Suprapubic skin (tissue), 4 donors: ENCODE results near the gene METRNL. TPM values are rescaled to one million over a fixed set of nuclear protein-coding genes. Genes with fewer than 3 reads are reported as not detected.

ENCODE experiments used
- DNase-seq, 2 donors: peaks; one replicate each; pipeline ENCODE4 v3.0.0-alpha.2; 2019; ENCODE audit warnings: low spot score in 2 of 2
- H3K27ac ChIP-seq: fragments of 200-600 bp; sonication (generic); one replicate; pipeline ENCODE4 v1.5.1; 2019
- H3K27me3 ChIP-seq: fragments of 200-600 bp; sonication (generic); one replicate; pipeline ENCODE4 v1.5.1; 2019
- H3K36me3 ChIP-seq: fragments of 200-600 bp; sonication (generic); one replicate; pipeline ENCODE4 v1.5.1; 2019
- H3K4me1 ChIP-seq: fragments of 200-600 bp; sonication (generic); one replicate; pipeline ENCODE4 v1.5.1; 2019
- H3K4me3 ChIP-seq: fragments of 200-600 bp; sonication (generic); one replicate; pipeline ENCODE4 v1.5.1; 2019; ENCODE audit warnings: mild to moderate bottlenecking
- H3K9me3 ChIP-seq: fragments of 200-600 bp; sonication (generic); one replicate; pipeline ENCODE4 v1.5.1; 2019
- EP300 ChIP-seq: sonication (generic); formaldehyde crosslinking; IDR thresholded peaks from one replicate; pipeline ENCODE4 v1.6.1; 2017; ENCODE audit warnings: antibody characterized with exemption
- POLR2A ChIP-seq, 2 donors: fragments of 450-650 bp; IDR thresholded peaks; one replicate each; pipeline ENCODE4 v1.6.1; 2017; ENCODE audit warnings: antibody characterized with exemption in 2 of 2, mild to moderate bottlenecking in 2 of 2, moderate library complexity in 2 of 2
- POLR2AphosphoS5 ChIP-seq, 3 donors: sonication (generic); formaldehyde crosslinking; IDR thresholded peaks; one replicate each; pipeline ENCODE4 v1.6.1; 2017; ENCODE audit warnings: antibody characterized with exemption in 3 of 3
- WGBS: methylation state at CpG from one replicate; pipeline ENCODE4 v1.1.5; 2018; 5-methylcytosine and 5-hydroxymethylcytosine counted together
- total RNA-seq, 4 donors: library from RNA; depleted of rRNA; stranded (reverse); fragments of >200 nt; gene quantifications; one replicate each; pipeline ENCODE4 v1.1.0, GENCODE V29; 2016
- TF ChIP-seq, protein P1 (sequence below), 2 donors: fragments of 200-600 bp in 1 of 2; fragments of 450-650 bp in 1 of 2; sonication (generic) in 1 of 2; IDR thresholded peaks; one replicate each; pipeline ENCODE4 v1.5.1; 2016 to 2019; ENCODE audit warnings: antibody characterized with exemption in 2 of 2, mild to moderate bottlenecking in 1 of 2, moderate library complexity in 1 of 2

The METRNL gene
- total RNA-seq, 4 donors from 2014 or later = 59.1 to 222 (median 155) TPM

DNA sequence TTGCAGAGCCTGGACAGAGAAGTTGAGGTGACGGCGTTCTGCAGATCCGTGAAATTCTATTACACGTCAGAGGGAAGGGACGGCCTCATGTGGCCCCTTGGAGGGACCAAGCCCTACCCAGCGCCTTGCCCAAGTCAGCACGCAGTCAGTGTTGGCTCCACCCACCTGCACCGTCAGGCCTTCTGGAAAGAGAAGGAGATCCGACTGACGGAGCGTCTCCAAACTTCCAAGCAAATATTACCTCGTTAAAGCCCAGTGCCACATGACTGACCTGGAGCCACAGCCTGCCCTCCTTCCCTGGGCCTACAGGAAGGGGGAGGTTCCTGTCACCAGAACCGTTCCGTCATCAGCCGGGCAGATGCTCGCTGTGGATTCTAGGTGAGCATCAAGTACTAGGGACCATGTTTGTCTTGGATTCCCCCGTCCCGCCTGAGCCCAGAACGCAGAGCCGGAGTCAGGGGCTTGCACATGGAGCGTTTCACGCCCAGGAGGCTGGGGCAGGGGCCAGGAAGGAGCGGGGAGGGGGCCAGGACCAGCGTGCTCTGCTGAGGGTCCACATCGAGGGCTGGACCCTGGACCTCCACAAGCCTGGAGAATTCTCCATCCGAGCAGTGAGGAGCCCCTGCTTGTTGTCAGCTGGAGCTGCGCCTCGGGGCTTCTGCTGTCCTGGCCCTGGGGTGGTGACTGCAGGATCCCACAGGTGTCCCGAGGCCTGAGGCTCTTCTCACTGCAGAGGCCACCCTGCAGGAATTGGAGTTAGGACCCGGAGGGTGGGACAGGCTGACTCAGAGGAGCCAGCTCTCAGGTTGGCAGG, 22.6 kb upstream of the METRNL start:
- peaks cover 30% of the 10 kb centered on the region for H3K4me1 ChIP-seq
- no peak overlapping the region for H3K4me3 ChIP-seq
- no peak for DNase-seq
- H3K9me3 ChIP-seq = no peaks in the 10 kb centered on the region
- TF ChIP-seq EP300 = no peak
- TF ChIP-seq, protein P1, sequence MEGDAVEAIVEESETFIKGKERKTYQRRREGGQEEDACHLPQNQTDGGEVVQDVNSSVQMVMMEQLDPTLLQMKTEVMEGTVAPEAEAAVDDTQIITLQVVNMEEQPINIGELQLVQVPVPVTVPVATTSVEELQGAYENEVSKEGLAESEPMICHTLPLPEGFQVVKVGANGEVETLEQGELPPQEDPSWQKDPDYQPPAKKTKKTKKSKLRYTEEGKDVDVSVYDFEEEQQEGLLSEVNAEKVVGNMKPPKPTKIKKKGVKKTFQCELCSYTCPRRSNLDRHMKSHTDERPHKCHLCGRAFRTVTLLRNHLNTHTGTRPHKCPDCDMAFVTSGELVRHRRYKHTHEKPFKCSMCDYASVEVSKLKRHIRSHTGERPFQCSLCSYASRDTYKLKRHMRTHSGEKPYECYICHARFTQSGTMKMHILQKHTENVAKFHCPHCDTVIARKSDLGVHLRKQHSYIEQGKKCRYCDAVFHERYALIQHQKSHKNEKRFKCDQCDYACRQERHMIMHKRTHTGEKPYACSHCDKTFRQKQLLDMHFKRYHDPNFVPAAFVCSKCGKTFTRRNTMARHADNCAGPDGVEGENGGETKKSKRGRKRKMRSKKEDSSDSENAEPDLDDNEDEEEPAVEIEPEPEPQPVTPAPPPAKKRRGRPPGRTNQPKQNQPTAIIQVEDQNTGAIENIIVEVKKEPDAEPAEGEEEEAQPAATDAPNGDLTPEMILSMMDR (IDR thresholded peaks at IDR 0.05) = no peak
- no peak for TF ChIP-seq POLR2AphosphoS5 (IDR thresholded peaks at IDR 0.05)
- no peak for TF ChIP-seq POLR2A (IDR thresholded peaks at IDR 0.05)
- no peaks in the 10 kb centered on the region for H3K36me3 ChIP-seq
- no peak overlapping the region for H3K27ac ChIP-seq
- H3K27me3 ChIP-seq = no peaks in the 10 kb centered on the region
- 92% methylated on average over 6 of the region's 30 CpGs for WGBS

DNA sequence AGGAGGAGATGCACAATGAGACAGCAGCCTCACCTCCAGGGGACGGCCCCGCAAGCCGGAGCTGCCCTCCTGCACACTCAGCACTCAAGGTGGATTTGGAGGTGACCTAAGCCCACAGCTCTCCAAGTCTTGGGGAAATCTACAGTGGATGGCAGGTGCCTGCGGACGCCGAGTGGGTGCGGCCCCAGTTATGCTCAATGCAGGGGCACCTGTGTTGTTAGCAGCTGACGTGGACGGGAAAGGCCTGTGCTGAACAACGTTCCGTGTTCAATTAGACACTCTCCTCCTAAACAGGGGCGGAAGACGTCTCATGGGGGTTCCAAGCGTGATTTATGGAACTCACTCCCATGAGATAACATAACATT, 22.0 kb upstream of the METRNL start:
- H3K27ac ChIP-seq = no peak overlapping the region
- no peak for DNase-seq
- H3K36me3 ChIP-seq = no peaks in the 10 kb centered on the region
- no peaks in the 10 kb centered on the region for H3K27me3 ChIP-seq
- H3K4me1 ChIP-seq = peaks cover 25% of the 10 kb centered on the region
- no peaks in the 10 kb centered on the region for H3K9me3 ChIP-seq
- H3K4me3 ChIP-seq = no peak overlapping the region
- WGBS = 80% methylated on average over 8 of the region's 14 CpGs
- no peak for TF ChIP-seq POLR2A (IDR thresholded peaks at IDR 0.05)
- no peak for TF ChIP-seq EP300
- no peak for TF ChIP-seq POLR2AphosphoS5 (IDR thresholded peaks at IDR 0.05)
- TF ChIP-seq, protein P1 (IDR thresholded peaks at IDR 0.05) = no peak

DNA sequence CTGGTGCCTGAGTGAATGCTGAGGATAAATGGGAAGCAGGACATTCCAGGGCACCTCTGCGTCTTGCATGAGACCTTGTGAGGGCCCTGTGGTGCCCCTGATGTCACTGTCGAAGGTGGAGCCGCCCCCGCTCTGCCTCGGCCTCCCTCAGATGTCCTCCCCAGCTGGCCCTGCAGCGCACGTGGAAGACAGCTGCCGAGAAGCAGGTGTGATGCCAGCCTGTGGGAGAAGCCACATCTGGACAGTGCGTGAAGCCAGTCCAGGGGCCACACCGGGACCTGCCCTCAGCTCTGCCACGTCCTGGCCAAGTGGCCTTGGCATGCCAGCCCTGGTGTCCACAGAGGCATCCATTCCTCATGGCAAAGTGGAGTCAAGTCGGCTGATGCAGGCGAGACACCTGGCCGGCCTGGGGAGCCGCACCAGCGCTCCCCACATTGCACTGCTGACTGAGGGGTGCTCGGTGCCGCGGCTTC, 21.6 kb upstream of the METRNL start:
- Histone ChIP-seq H3K36me3 (no peaks in the 10 kb centered on the region), H3K4me1 (peaks cover 23% of the 10 kb centered on the region), H3K4me3 (no peak overlapping the region), H3K9me3 (no peaks in the 10 kb centered on the region), H3K27ac (no peak overlapping the region), H3K27me3 (no peaks in the 10 kb centered on the region)
- no peak for DNase-seq
- TF ChIP-seq POLR2AphosphoS5 (IDR thresholded peaks at IDR 0.05) = no peak
- no peak for TF ChIP-seq POLR2A (IDR thresholded peaks at IDR 0.05)
- TF ChIP-seq, protein P1 (IDR thresholded peaks at IDR 0.05) = no peak
- no peak for TF ChIP-seq EP300
- 80% methylated on average over 2 of the region's 19 CpGs for WGBS

DNA sequence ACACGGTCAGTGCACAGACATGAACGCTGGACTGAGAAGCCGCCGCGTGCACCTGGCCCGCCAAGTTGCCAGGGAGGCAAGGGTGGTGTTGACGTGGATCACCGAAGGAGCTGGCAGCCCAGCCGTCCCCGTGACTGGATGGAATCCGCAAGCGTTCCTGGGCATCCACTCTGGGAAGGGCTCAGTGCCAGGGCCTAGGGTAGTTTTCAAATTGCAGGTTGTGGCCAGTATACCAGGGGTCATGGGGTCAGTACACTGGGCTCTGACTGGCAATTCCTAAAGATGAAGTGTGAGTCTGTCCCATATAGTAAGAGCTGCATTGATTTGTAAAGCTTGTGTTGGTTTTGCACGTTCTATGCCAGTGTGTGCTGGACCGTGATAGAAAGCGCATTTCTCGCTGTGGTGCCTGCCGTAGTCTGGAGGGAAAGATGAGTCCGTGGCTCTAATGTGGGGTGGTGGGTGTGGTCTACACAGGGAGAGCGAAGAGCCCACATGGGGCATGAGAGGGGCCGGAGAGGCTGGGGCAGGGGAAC, 21.1 kb upstream of the METRNL start:
- no peak for TF ChIP-seq EP300
- no peak for TF ChIP-seq POLR2A (IDR thresholded peaks at IDR 0.05)
- TF ChIP-seq POLR2AphosphoS5 (IDR thresholded peaks at IDR 0.05) = no peak
- TF ChIP-seq, protein P1 (IDR thresholded peaks at IDR 0.05) = no peak
- DNase-seq = no peak
- H3K9me3 ChIP-seq = no peaks in the 10 kb centered on the region
- peaks cover 23% of the 10 kb centered on the region for H3K4me1 ChIP-seq
- H3K4me3 ChIP-seq = no peak overlapping the region
- H3K27me3 ChIP-seq = no peaks in the 10 kb centered on the region
- no peaks in the 10 kb centered on the region for H3K36me3 ChIP-seq
- 92% methylated on average over 8 of the region's 20 CpGs for WGBS
- H3K27ac ChIP-seq = no peak overlapping the region

DNA sequence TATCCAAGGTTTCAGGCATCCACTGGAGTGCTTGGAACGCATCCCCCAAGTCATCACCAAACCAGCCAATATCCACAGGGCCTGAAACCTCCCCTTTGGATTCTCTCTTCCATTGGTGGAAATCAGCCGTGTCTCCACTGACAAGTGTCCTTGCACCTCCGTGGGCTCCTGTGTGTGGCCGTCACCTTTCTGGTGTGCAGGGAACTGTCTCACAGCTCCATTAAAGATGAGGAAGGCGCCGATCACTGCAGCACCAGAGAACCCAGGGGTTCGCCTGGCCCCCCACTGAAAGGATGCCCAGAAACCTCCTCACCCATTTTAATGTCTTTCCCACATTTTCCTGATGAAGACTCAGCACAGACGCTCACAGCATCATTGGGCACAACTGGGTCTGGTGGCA, 17.8 kb upstream of the METRNL start:
- Histone ChIP-seq H3K27me3 (no peaks in the 10 kb centered on the region), H3K36me3 (no peaks in the 10 kb centered on the region), H3K27ac (no peak overlapping the region), H3K4me3 (no peak overlapping the region), H3K9me3 (no peaks in the 10 kb centered on the region), H3K4me1 (peaks cover 25% of the 10 kb centered on the region)
- 87% methylated on average over 7 of the region's 8 CpGs for WGBS
- no peak for TF ChIP-seq POLR2A (IDR thresholded peaks at IDR 0.05)
- TF ChIP-seq, protein P1 (IDR thresholded peaks at IDR 0.05) = no peak
- TF ChIP-seq POLR2AphosphoS5 (IDR thresholded peaks at IDR 0.05) = no peak
- no peak for TF ChIP-seq EP300
- peak in 1 of 2 donors; percentile 33 for DNase-seq
